GM19351 (cell line): ENCODE measurements around the gene FRY.

ENCODE experiments used
- ATAC-seq: cut with Tn5 transposase; IDR thresholded peaks from one replicate; pipeline ENCODE4 v1.9.1; 2021; ENCODE audit warnings: mild to moderate bottlenecking, moderate library complexity; ENCODE audit not compliant: unreplicated experiment

FRY gene

DNA sequence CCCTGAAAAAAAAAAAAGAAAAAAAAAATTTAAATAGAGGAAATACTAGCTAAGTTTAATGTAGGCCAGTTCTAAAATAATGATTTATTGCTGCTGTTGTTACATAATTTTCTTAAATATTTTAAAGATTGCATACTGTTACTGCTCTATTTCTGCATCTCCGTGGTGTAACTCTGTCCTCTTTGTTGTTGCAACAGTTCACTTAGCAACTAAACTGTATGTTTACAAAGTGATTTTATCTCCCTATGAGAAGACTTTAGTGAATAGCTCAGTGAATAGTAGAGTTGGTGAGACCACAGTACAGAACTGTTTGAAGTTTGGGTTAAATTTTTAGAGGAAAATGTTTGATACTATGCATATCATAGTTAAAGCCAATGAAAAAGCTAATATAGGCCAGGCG is 303.1 kb downstream of the FRY start:
- ATAC-seq, result no peak

DNA sequence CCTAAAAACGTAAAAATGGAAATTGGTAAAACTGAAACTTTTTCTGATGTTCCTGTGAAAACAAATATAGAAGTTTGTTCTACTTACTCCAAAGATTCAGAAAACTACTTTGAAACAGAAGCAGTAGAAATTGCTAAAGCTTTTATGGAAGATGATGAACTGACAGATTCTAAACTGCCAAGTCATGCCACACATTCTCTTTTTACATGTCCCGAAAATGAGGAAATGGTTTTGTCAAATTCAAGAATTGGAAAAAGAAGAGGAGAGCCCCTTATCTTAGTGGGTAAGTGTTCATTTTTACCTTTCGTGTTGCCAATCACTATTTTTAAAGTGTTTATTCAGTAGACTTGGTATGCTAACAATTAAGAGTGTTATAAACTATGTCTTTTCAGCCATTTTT is 309.3 kb downstream of the FRY start:
- ATAC-seq, result no peak

DNA sequence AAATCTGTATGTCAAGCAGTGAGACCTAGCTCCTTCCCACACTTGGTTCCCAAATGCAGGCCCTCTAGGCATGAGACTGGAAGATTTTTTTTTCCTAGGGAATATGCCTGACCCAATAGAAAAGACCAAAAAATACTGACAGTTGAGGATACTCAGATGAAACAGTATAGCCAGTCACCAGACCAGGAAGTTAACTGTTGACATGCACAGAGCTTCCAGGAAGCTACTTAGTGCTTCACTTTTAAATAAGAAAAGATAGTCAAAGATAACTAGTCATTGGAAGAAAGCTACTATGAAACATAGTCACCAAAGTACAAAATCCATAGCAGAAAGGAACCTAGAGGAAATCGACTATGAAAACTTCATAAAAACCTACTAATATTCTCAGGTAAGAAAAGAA is 316.1 kb downstream of the FRY start:
- ATAC-seq, result no peak
